ENCODE measurements around the gene DKKL1. TPM values are rescaled to one million over a fixed set of nuclear protein-coding genes. Genes with fewer than 3 reads are reported as not detected.
A peak's percentile ranks its signal among the peaks of the same experiment; 100 is the strongest.

DKKL1 gene
- total RNA-seq, 2 experiments from 2014 or later, result 0.61 to 0.63 TPM

- intact Hi-C loops (cut with micrococcal nuclease; ENCODE audit: unreplicated experiment), result no loop called here
- ChIA-PET POLR2A (interaction anchor here (1.4 kb wide), 1 partner anchor 33 kb away, joined by 4 read pairs; no protein-coding TSS in a partner anchor), CTCF (ENCODE audit: unreplicated experiment) (no interaction called here)
- Histone ChIP-seq H3K36me3 (ENCODE audit: insufficient read depth, low read length) (no peaks in the 10 kb centered on the region; the same call in 1 of the 2 replicates), H3K9me2 (ENCODE audit: insufficient read depth, low read length) (no peaks in the 10 kb centered on the region), H4K20me1 (ENCODE audit: insufficient read depth, low read length) (no peaks in the 10 kb centered on the region), H2AFZ (ENCODE audit: low read length) (peak overlapping the region; percentile 43; the same call in 1 of the 2 replicates), H3K4me3 (ENCODE audit: low read depth, low read length, poor library complexity, severe bottlenecking) (peak overlapping the region; percentile 52), H3K9me3 (ENCODE audit: low read length) (peaks cover 6% of the 10 kb centered on the region; the same call in 1 of the 2 replicates), H3K27ac (ENCODE audit: low read depth, low read length, poor library complexity, severe bottlenecking) (no peak overlapping the region), H3K4me1 (ENCODE audit: insufficient read depth, low read length, poor library complexity, severe bottlenecking) (peaks cover 57% of the 10 kb centered on the region), H3K79me2 (ENCODE audit: insufficient read depth, low read depth, low read length) (no peaks in the 10 kb centered on the region), H3K4me2 (ENCODE audit: low read length) (peak overlapping the region; percentile 77)
- no TSS peak for BruUV-seq (replicated peaks)
- DNase-seq (ENCODE audit: low spot score), result no peak
- TF ChIP-seq EZH2phosphoT487 (IDR thresholded peaks at IDR 0.05; ENCODE audit: borderline replicate concordance, low read depth, low read length), result no peak
- no peak for TF ChIP-seq CTCF (conservative IDR thresholded peaks at IDR 0.05; ENCODE audit: low read length)
Measured at GRCh38 chr19:49364083-49364737, 533 bp downstream of the DKKL1 start.

GRCh38 chr19:49366110-49366509 is 2.4 kb downstream of the DKKL1 start:
- BruUV-seq (replicated peaks), result no TSS peak
- Histone ChIP-seq H2AFZ (ENCODE audit: low read length) (no peak overlapping the region), H3K79me2 (ENCODE audit: insufficient read depth, low read depth, low read length) (no peaks in the 10 kb centered on the region), H3K4me2 (ENCODE audit: low read length) (no peak overlapping the region), H3K36me3 (ENCODE audit: insufficient read depth, low read length) (no peaks in the 10 kb centered on the region; the same call in 1 of the 2 replicates), H3K9me2 (ENCODE audit: insufficient read depth, low read length) (no peaks in the 10 kb centered on the region), H4K20me1 (ENCODE audit: insufficient read depth, low read length) (no peaks in the 10 kb centered on the region), H3K4me1 (ENCODE audit: insufficient read depth, low read length, poor library complexity, severe bottlenecking) (peaks cover 44% of the 10 kb centered on the region), H3K4me3 (ENCODE audit: low read depth, low read length, poor library complexity, severe bottlenecking) (no peak overlapping the region), H3K9me3 (ENCODE audit: low read length) (peaks cover 12% of the 10 kb centered on the region; the same call in 1 of the 2 replicates), H3K27ac (ENCODE audit: low read depth, low read length, poor library complexity, severe bottlenecking) (peak overlapping the region; percentile 3)
- intact Hi-C loops (cut with micrococcal nuclease; ENCODE audit: unreplicated experiment), result loop anchor here (1.0 kb wide), 1 partner anchor 26 kb away; no protein-coding TSS in a partner anchor
- no peak for DNase-seq (ENCODE audit: low spot score)
- ChIA-PET POLR2A (interaction anchor here (0.7 kb wide), 1 partner anchor 16 kb away, joined by 3 read pairs; no protein-coding TSS in a partner anchor), CTCF (ENCODE audit: unreplicated experiment) (no interaction called here)
- no peak for TF ChIP-seq CTCF (conservative IDR thresholded peaks at IDR 0.05; ENCODE audit: low read length)
- TF ChIP-seq EZH2phosphoT487 (IDR thresholded peaks at IDR 0.05; ENCODE audit: borderline replicate concordance, low read depth, low read length), result no peak
